Mucosa of descending colon (tissue), 3 donors: ENCODE measurements around the gene AUH. TPM values are rescaled to one million over a fixed set of nuclear protein-coding genes. Genes with fewer than 3 reads are reported as not detected.

ENCODE experiments used
- ATAC-seq: fragments of 200-7000 bp; cut with Tn5 transposase; one replicate; pipeline ENCODE4 v1.9.1; 2020; ENCODE audit warnings: mild to moderate bottlenecking, moderate library complexity
- DNase-seq, 3 donors: peaks; one replicate each; pipeline ENCODE4 v3.0.0-alpha.2; 2020
- H3K36me3 ChIP-seq: fragments of 200-600 bp; one replicate; pipeline ENCODE4 v1.8.0; 2021; ENCODE audit warnings: low read depth, mild to moderate bottlenecking
- H3K4me1 ChIP-seq: fragments of 200-600 bp; one replicate; pipeline ENCODE4 v1.8.0; 2021; ENCODE audit warnings: low read depth, mild to moderate bottlenecking
- H3K4me3 ChIP-seq: fragments of 200-600 bp; one replicate; pipeline ENCODE4 v1.8.0; 2021; ENCODE audit warnings: mild to moderate bottlenecking
- H3K9me3 ChIP-seq: fragments of 200-600 bp; one replicate; pipeline ENCODE4 v1.8.0; 2021; ENCODE audit warnings: mild to moderate bottlenecking
- CTCF ChIP-seq: fragments of 200-600 bp; IDR thresholded peaks from one replicate; pipeline ENCODE4 v1.8.0; 2022; ENCODE audit warnings: antibody characterized with exemption, mild to moderate bottlenecking
- intact Hi-C, 2 donors: fragments of 100-400 bp; cut with DNase I in 1 of 2; cut with micrococcal nuclease in 1 of 2; formaldehyde crosslinking; loops; one replicate each; pipeline versions ENCODE4 v1.11.0 to v1.11.1; 2022; cut with DNase I, micrococcal nuclease
- long read RNA-seq, 2 donors: library from polyadenylated mRNA; unstranded; transcript quantifications; one replicate each; pipeline ENCODE4 v2.0.0, GENCODE V29; 2019 to 2021
- total RNA-seq, 3 donors: library from RNA; stranded (reverse); fragmentation: NEBNext Ultra II Directional in 2 of 3; extraction: Animal tissue kit (Norgen Biotek cat#: 25700) in 2 of 3; gene quantifications; one replicate each; pipeline versions ENCODE4 v1.2.1 to v1.2.4, GENCODE V29; 2021 to 2023
- donor health status: DM: no; HTN: no; CAD: no; lungs with moderate emphysema.
- donor health status: DM: no; HTN: no; CAD: no.
- donor health status: DM: no; HTN: yes; CAD: no.

The AUH gene
- total RNA-seq = 10 to 100 TPM; 18.2 to 37.2 (median 26.6) TPM
- long read RNA-seq, donor 1, transcript AUH-202 (10 exons, 1,577 nt) = major isoform, 16 of 25 reads
- long read RNA-seq, donor 1, partial matches to known transcripts = 1 of 25 reads
- long read RNA-seq, donor 1, other reads (novel, unspliced or antisense) = 8 of 25 reads
- long read RNA-seq, donor 2, transcript AUH-202 (10 exons, 1,577 nt) = major isoform, 11 of 16 reads
- long read RNA-seq, donor 2, partial matches to known transcripts = 0 of 16 reads
- long read RNA-seq, donor 2, other reads (novel, unspliced or antisense) = 4 of 16 reads

GRCh38 chr9:91361291-91362050 is at the start of gene AUH:
AUH (minus strand) TSS chr9:91361918; CDS start chr9:91361889, 29 bp downstream.
- DNase-seq (peak; percentile 88 to 94 (median 91)), ATAC-seq (peak; percentile 99)
- TF ChIP-seq CTCF = no peak
- Histone ChIP-seq H3K4me3 (peak within 1 kb of the TSS; percentile 92), H3K9me3 (no peaks in the 10 kb centered on the region), H3K36me3 (no peaks in the 10 kb centered on the region), H3K4me1 (peaks cover 24% of the 10 kb centered on the region)
- intact Hi-C loops = no loop called here

- TF ChIP-seq CTCF = no peak
- Histone ChIP-seq H3K4me1 (peaks cover 4% of the 10 kb centered on the region), H3K9me3 (no peaks in the 10 kb centered on the region), H3K36me3 (no peaks in the 10 kb centered on the region), H3K4me3 (no peak overlapping the region)
- DNase-seq (no peak), ATAC-seq (peak; percentile 12)
- intact Hi-C loops = no loop called here
These were observed 49.5 kb upstream of the AUH start for GRCh38 chr9:91411096-91411771.

GRCh38 chr9:91410161-91410560 is 48.4 kb upstream of the AUH start:
- no peak for TF ChIP-seq CTCF
- H3K4me3 ChIP-seq = no peak overlapping the region
- DNase-seq (no peak), ATAC-seq (no peak)
- intact Hi-C loops = no loop called here
- H3K9me3 ChIP-seq = no peaks in the 10 kb centered on the region
- no peaks in the 10 kb centered on the region for H3K36me3 ChIP-seq
- peaks cover 4% of the 10 kb centered on the region for H3K4me1 ChIP-seq

- no peaks in the 10 kb centered on the region for H3K36me3 ChIP-seq
- intact Hi-C loops = no loop called here
- ATAC-seq = no peak
These were observed 46.8 kb upstream of the AUH start for GRCh38 chr9:91408475-91408874.

More at GRCh38 chr9:91408475-91408874, 46.8 kb upstream of the AUH start:
- H3K4me3 ChIP-seq = no peak overlapping the region
- no peaks in the 10 kb centered on the region for H3K9me3 ChIP-seq
- H3K4me1 ChIP-seq = no peaks in the 10 kb centered on the region
- TF ChIP-seq CTCF = no peak
- no peak for DNase-seq
